Lung microvascular endothelial cell (primary cell): Measurements from ENCODE around the gene CCNY. TPM values are rescaled to one million over a fixed set of nuclear protein-coding genes. Genes with fewer than 3 reads are reported as not detected.
A peak's percentile ranks its signal among the peaks of the same experiment; 100 is the strongest.

Experiments used
- DNase-seq, 2 donors: peaks; one replicate each; pipeline versions ENCODE4 v3.0.0 to v3.0.0-alpha.2; 2010; ENCODE audit warnings: low read depth in 2 of 2
- total RNA-seq: library from RNA; depleted of rRNA; stranded (reverse); fragments of >200 nt; gene quantifications from 2 replicates; pipeline ENCODE4 v1.2.1, GENCODE V29; 2014

Gene CCNY
- total RNA-seq, 1 donor from 2014 or later = 104 TPM

- DNase-seq = no peak
Measured at GRCh38 chr10:35471435-35471834, 135.1 kb downstream of the CCNY start.

GRCh38 chr10:35480142-35480541 is 143.8 kb downstream of the CCNY start:
- DNase-seq = no peak

- no peak for DNase-seq
Measured at GRCh38 chr10:35481413-35481812, 145.1 kb downstream of the CCNY start.

GRCh38 chr10:35486297-35486990 is 150.1 kb downstream of the CCNY start:
- peak in 1 of 2 donors; percentile 56 for DNase-seq

GRCh38 chr10:35487336-35488034 is 151.2 kb downstream of the CCNY start:
- no peak for DNase-seq

GRCh38 chr10:35488228-35488627 is 151.9 kb downstream of the CCNY start:
- no peak for DNase-seq

- no peak for DNase-seq
Measured at GRCh38 chr10:35492386-35493195, 156.3 kb downstream of the CCNY start.

GRCh38 chr10:35493196-35494118 is 157.1 kb downstream of the CCNY start:
- no peak for DNase-seq

- peak; percentile 25 to 54 for DNase-seq
Measured at GRCh38 chr10:35495521-35496119, 159.3 kb downstream of the CCNY start.

GRCh38 chr10:35497909-35498308 is 161.6 kb downstream of the CCNY start:
- DNase-seq = no peak

- DNase-seq = no peak
Measured at GRCh38 chr10:35498693-35499092, 162.4 kb downstream of the CCNY start.

GRCh38 chr10:35501923-35502322 is 165.6 kb downstream of the CCNY start:
- no peak for DNase-seq

- DNase-seq = no peak
Measured at GRCh38 chr10:35502692-35503091, 166.4 kb downstream of the CCNY start.

GRCh38 chr10:35503578-35503977 is 167.3 kb downstream of the CCNY start:
- DNase-seq = no peak

GRCh38 chr10:35504132-35504531 is 167.8 kb downstream of the CCNY start:
- no peak for DNase-seq

GRCh38 chr10:35505241-35505873 is 169.0 kb downstream of the CCNY start:
- no peak for DNase-seq

GRCh38 chr10:35506741-35507140 is 170.4 kb downstream of the CCNY start:
- no peak for DNase-seq

GRCh38 chr10:35507519-35508109 is 171.3 kb downstream of the CCNY start:
- no peak for DNase-seq

- DNase-seq = no peak
Measured at GRCh38 chr10:35508647-35509046, 172.3 kb downstream of the CCNY start.

GRCh38 chr10:35510891-35511290 is 174.6 kb downstream of the CCNY start:
- no peak for DNase-seq
